GM19043 (cell line): ENCODE data around the gene MBTPS1.

Experiments
- ATAC-seq: cut with Tn5 transposase; IDR thresholded peaks from one replicate; pipeline ENCODE4 v1.9.1; 2021; ENCODE audit warnings: low read depth; ENCODE audit not compliant: unreplicated experiment

The MBTPS1 gene

DNA sequence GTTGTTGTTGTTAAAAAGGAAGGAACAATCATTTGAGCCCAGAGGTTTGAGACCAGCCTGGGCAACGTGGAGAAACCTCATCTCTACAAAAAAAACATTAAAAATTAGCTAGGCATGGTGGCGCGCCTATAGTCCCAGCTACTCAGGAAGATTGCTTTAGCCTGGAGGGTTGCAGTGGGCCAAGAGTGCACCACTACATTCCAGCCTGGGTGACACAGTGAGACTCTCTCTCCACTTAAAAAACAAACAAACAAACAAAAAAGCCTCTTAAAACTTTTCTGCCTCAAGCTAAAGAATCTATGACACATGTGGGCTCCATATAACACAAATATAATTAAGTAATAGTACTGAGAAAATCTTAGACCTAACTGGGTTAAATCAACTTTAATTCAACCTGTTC lies 12.5 kb downstream of the MBTPS1 start:
- ATAC-seq, result no peak

GRCh38 chr16:84103678-84104077 lies 13.1 kb downstream of the MBTPS1 start:
- ATAC-seq, result no peak

DNA sequence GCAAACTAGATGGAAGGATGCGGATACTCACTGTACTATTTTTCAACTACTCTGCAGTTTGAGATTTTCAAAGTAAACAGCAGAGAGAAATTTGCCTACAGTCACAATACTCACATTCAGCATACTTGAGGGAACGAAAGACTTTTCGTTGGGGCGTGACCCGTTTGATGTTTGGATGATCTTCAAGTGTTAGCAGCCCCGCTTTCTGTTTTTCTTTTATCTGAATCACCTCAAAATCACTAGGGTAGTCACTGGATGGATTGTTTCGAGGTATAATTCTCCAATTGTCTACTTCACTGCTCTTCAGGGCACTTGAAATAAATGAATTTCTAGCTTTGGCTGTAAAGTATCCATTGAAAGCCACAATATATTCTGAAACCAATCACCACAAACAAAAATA lies 17.8 kb downstream of the MBTPS1 start:
- no peak for ATAC-seq

GRCh38 chr16:84096447-84097005 lies 20.2 kb downstream of the MBTPS1 start:
- no peak for ATAC-seq

- no peak for ATAC-seq
Observed at GRCh38 chr16:84095466-84095865, 21.3 kb downstream of the MBTPS1 start.

DNA sequence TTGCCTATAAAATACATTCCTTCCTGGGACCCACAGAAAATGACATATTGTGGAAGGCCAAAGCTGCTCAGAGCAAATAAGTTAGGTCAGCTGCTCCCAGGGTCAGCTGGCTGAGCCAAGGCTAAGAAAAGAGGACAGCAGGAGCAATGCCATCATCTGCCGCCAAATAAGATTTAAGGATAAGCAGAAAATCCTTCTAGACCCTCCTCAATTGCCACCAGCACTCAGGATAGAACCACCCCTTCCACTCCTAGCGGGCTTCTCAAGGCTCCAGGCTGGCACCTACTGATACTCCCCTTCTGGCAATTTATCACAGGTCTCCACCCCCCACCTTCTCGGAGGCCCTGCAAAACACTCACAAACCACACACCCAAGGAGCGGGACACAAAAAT lies 22.9 kb downstream of the MBTPS1 start:
- ATAC-seq, result no peak

DNA sequence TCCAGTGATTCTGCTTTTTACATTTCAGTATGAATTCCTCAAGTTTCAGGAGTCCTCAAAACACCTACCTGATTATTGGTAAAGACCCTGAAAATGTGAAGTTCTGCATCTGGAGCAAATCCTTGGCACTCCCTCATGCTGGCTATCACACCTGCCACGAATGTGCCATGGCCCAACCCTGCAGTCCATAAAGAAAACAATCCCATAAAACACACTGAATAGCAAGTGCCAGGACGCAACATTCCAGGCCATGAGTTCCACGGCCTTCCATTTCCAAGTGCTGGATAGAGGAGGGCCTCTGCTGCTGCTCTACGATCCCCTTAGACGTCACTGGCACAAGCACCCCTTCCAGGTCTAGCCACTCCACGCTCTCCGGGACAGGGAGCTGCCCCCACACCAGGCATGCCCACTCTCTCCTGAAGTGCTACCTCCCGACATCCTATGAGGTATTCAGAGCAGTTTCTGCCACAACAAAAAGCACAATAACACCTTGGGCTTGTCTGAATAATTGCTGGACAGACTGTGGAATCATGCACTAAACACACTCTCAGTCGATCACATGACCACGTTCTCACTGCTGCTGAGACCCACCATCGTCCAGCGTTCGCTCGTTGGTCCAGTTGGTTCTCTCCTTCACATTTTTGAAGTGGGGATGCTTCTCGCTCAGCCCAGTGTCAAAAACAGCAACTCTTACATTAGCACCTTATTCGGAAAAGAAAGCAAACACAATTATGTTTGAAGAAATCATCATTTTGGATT lies 23.4 kb downstream of the MBTPS1 start:
- no peak for ATAC-seq

DNA sequence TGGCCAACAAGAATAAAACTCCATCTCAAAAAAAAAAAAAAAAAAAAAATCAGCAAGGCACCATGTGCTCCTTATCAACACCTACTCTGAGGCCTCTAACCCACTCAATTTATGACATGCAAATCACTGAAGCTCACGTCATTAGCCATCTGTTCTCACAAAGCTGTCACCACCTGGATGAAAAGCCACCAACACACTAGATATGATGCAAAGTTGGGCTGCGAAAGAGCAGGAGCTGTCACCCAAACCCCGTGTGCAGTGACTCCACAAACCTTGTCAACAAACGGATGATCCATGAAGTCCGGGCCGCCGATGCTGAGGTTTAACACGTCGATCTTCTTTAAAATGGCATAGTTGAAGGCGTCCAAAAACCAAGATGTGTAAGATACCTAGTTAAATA lies 25.3 kb downstream of the MBTPS1 start:
- ATAC-seq, result no peak

GRCh38 chr16:84090211-84090610 lies 26.5 kb downstream of the MBTPS1 start:
- no peak for ATAC-seq

- peak; percentile 77 for ATAC-seq
Observed at GRCh38 chr16:84088695-84089395, 27.9 kb downstream of the MBTPS1 start.

DNA sequence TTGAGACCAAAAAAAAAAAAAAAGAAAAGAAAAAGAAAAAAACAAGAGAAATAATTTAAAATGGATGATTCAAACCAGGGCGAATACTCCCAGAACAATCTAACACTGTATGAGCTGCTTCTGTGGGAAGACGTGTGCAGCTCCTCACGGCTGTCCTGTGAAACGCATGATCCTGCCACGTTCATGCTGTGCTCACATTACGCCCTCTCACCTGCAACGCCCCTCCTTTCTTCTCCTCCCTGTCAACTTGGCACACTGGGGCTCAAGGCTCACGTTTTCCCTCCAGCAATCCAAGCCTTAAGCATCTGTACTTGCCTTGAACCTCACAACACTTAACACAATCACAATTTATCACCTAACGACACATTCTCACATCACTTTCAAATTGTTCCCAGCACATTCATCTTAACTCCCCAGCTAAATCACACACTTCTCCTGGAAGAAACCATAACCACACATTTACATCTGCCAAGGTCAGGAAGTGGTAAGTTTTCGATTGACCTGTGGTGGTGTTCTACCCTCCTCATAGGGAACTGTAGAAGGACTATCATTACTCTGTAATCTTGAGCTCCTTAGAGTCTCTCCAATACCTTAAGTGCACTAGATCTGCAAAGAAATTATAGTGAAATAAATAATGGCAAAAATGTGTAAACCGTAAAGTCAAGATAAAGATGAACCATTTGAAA lies 29.1 kb downstream of the MBTPS1 start:
- no peak for ATAC-seq

DNA sequence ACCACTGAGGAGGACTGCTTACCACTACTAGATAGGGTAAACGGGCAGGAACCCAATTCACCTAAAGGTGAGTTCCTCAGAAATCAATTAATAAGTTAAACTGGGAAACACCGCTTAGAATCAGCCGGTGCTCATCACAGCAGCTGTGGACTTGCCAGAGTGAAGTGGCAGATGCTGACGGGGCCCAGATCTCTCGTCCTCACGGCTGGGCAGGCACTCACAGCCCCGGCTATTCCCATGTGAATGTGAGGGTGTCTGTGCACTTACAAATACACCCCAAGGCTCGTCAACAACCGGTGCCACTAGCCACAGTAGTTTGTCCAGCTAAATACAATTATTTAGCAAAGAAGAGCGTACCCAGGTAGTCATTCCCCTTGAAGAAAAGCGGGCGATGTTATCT lies 29.7 kb downstream of the MBTPS1 start:
- no peak for ATAC-seq

- no peak for ATAC-seq
Observed at GRCh38 chr16:84086341-84086740, 30.4 kb downstream of the MBTPS1 start.

DNA sequence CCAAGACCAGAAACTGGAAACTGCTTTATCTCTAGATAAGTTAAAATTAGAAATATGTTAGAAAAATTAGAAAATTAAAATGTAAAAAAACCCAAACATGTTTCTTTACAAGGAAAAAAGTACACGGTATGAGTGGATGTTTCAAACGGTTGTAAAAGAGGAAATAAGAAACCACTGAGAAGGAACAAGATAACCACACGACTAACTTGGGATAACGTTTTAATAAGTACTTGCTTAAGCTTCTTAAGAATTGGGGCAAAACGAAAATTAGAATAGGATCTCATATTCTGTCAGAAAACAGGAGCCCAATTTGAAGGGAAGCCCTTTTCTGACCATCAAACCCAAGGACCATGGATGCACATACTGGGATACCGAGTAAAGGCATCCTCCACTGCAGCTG lies 31.0 kb downstream of the MBTPS1 start:
- ATAC-seq, result no peak

DNA sequence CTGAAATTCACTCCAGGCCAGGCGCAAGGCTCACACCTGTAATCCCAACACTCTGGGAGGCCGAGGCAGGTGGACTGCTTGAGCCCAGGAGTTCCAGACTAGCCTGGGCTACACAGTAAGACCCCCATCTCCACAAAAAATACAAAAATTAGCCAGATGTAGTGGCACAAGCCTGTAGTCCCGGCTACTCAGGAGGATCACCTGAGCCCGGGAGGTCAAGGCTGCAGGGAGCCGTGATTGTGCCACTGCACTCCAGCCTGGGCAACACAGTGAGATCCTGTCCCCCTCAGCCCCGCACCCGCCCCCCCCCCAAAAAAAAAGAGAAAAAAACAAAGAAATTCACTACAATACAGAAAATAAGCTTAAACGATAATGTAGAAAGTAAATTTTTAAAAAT lies 31.5 kb downstream of the MBTPS1 start:
- no peak for ATAC-seq

- peak; percentile 47 for ATAC-seq
Observed at GRCh38 chr16:84084570-84085270, 32.0 kb downstream of the MBTPS1 start.

GRCh38 chr16:84082835-84083569 lies 33.7 kb downstream of the MBTPS1 start:
- ATAC-seq, result no peak

DNA sequence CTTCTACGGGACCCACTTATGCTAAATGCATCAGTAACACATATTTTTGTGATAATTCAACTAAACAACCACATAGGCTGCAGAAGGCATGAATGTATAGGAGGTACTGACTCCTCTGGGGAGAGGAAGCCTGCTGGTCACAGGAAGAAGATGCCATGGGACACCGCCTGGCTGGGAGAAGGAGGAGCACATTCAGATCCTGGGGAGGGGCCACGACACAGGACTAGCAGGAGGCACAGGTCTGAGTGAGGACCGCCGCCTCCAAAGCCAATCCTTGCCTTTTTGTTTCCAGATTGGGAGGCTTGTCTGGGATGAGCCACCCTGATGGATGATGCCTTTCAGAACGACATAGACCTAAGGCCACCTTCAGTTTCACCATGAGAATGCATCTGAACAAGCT lies 34.6 kb downstream of the MBTPS1 start:
- ATAC-seq, result no peak

GRCh38 chr16:84081446-84081989 lies 35.2 kb downstream of the MBTPS1 start:
- ATAC-seq, result no peak

GRCh38 chr16:84080813-84081212 lies 35.9 kb downstream of the MBTPS1 start:
- no peak for ATAC-seq
